Osteoblast (primary cell): ENCODE measurements around the gene CHST11. TPM values are rescaled to one million over a fixed set of nuclear protein-coding genes. Genes with fewer than 3 reads are reported as not detected.
A peak's percentile ranks its signal among the peaks of the same experiment; 100 is the strongest.

Experiments used
- DNase-seq: peaks from one replicate; pipeline ENCODE4 v3.0.0; 2011; ENCODE audit warnings: low spot score, mixed read lengths; ENCODE audit not compliant: insufficient read length; ENCODE audit errors: missing footprints
- H2AFZ ChIP-seq: 2 replicates; pipeline ENCODE4 v1.6.0; 2011; ENCODE audit warnings: mild to moderate bottlenecking, low read length
- H3K27ac ChIP-seq: 2 replicates; pipeline ENCODE4 v1.5.1; 2011; ENCODE audit warnings: mild to moderate bottlenecking, low read depth, low read length, moderate library complexity
- H3K27me3 ChIP-seq: 2 replicates; pipeline ENCODE4 v1.6.0; 2012; ENCODE audit warnings: mild to moderate bottlenecking, control low read depth, inconsistent platforms, low read length, moderate library complexity; ENCODE audit not compliant: insufficient read depth
- H3K36me3 ChIP-seq: 2 replicates; pipeline ENCODE4 v1.5.1; 2011; ENCODE audit warnings: mild to moderate bottlenecking, low read length, control low read depth, moderate library complexity; ENCODE audit not compliant: insufficient read depth
- H3K4me1 ChIP-seq: 2 replicates; pipeline ENCODE4 v1.5.1; 2011; ENCODE audit warnings: mild to moderate bottlenecking, low read length, control low read depth, moderate library complexity; ENCODE audit not compliant: insufficient read depth
- H3K4me2 ChIP-seq: 2 replicates; pipeline ENCODE4 v1.6.0; 2011; ENCODE audit warnings: mild to moderate bottlenecking, low read length; ENCODE audit not compliant: insufficient read depth
- H3K4me3 ChIP-seq: fragments of 200-600 bp; sonication (generic); 3 replicates; pipeline ENCODE4 v1.5.1; 2012; ENCODE audit warnings: mild to moderate bottlenecking, low read length, inconsistent platforms; ENCODE audit not compliant: insufficient read depth
- H3K79me2 ChIP-seq: 2 replicates; pipeline ENCODE4 v1.6.0; 2012; ENCODE audit warnings: mild to moderate bottlenecking, low read length, control low read depth, inconsistent platforms; ENCODE audit not compliant: insufficient read depth
- H3K9me3 ChIP-seq: 2 replicates; pipeline ENCODE4 v1.5.1; 2011; ENCODE audit warnings: low read depth, low read length, control low read depth
- H4K20me1 ChIP-seq: 2 replicates; pipeline ENCODE4 v1.6.0; 2012; ENCODE audit warnings: mild to moderate bottlenecking, low read length, control low read depth; ENCODE audit not compliant: insufficient read depth
- total RNA-seq: library from RNA; depleted of rRNA; stranded (reverse); fragments of >200 nt; gene quantifications from 2 replicates; pipeline ENCODE4 v1.2.3, GENCODE V29; 2012
- TF ChIP-seq, protein P1 (sequence below): IDR thresholded peaks from 2 replicates; pipeline ENCODE4 v1.5.1; 2011; ENCODE audit warnings: mild to moderate bottlenecking, low read depth, low read length, moderate library complexity; ENCODE audit errors: extremely low read depth

Gene CHST11
- total RNA-seq, 1 donor = 24.6 TPM

DNA sequence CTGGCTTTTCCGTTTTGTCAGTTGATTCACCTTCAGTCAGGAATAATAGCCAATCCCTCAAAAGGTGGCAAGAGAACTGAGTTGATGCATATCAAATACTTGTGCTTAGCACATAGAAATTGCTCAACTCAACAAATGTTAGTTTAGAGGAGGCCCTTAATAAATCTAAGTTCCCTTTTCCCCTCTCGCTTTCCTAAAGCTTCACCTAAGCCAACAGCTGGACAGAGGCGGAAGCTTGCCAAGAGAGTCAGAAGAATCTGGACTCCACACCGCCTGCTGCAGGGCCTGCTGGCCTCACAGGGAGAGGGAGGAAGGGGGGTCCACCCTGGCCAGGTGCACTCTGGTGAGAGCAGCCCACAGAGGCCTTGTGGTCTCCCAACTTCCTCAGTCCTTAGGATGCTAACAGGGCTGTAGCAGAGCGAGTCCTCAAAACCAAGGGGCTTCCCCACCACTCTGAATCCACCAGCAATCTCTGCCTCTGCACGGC, 213.1 kb downstream of the CHST11 start:
- DNase-seq = peak; percentile 55
- Histone ChIP-seq H4K20me1 (peaks cover 7% of the 10 kb centered on the region), H2AFZ (no peak overlapping the region), H3K4me3 (no peak overlapping the region), H3K36me3 (no peaks in the 10 kb centered on the region), H3K9me3 (no peaks in the 10 kb centered on the region), H3K4me1 (peaks cover 32% of the 10 kb centered on the region), H3K4me2 (no peak overlapping the region), H3K79me2 (peaks cover 4% of the 10 kb centered on the region), H3K27me3 (no peaks in the 10 kb centered on the region), H3K27ac (no peak overlapping the region)
- TF ChIP-seq, protein P1, sequence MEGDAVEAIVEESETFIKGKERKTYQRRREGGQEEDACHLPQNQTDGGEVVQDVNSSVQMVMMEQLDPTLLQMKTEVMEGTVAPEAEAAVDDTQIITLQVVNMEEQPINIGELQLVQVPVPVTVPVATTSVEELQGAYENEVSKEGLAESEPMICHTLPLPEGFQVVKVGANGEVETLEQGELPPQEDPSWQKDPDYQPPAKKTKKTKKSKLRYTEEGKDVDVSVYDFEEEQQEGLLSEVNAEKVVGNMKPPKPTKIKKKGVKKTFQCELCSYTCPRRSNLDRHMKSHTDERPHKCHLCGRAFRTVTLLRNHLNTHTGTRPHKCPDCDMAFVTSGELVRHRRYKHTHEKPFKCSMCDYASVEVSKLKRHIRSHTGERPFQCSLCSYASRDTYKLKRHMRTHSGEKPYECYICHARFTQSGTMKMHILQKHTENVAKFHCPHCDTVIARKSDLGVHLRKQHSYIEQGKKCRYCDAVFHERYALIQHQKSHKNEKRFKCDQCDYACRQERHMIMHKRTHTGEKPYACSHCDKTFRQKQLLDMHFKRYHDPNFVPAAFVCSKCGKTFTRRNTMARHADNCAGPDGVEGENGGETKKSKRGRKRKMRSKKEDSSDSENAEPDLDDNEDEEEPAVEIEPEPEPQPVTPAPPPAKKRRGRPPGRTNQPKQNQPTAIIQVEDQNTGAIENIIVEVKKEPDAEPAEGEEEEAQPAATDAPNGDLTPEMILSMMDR = no peak

DNA sequence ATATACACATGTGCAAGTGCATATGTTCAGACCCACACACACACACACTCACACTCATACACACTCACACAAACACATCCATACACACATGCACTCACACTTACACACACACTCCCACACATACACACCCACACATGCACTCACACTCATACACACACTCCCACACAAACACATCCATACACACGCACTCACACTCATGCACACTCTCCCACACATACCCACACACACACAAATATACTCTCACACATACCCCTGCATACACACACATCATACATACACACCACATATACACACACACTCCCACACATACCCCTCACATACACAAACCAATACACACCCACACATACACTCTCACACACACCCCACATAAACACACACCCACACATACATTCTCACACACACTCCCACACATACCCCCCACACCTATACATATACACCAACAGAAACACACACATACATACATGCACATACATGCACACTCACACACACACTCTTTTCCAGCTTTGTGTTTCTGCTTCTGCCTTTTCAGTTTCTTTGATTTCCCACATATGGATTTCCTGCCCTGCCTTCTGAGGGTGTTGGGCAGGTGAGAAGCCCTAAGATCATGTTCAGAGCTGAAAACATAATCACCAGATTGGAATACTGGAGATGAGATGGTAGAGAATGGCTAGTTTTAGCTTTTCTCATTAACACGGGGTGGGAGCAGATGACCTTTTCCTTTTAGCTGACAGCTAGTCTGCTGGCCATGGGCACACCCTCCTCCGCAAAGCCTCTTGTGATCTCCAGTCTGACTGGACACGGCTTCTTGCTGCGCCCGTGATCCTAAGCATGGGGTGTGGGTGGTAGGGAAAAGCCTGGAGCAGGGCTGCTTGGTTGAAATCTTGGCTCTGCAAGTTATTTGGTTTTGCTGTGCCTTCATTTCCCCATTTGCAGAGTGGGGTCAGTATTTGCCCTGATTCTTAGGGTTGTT, 214.0 kb downstream of the CHST11 start:
- Histone ChIP-seq H3K27ac (peak overlapping the region; percentile 75), H3K27me3 (no peaks in the 10 kb centered on the region), H3K4me1 (peaks cover 32% of the 10 kb centered on the region), H3K36me3 (no peaks in the 10 kb centered on the region), H4K20me1 (peaks cover 3% of the 10 kb centered on the region), H3K79me2 (peaks cover 4% of the 10 kb centered on the region), H3K4me2 (peak overlapping the region; percentile 72), H3K9me3 (no peaks in the 10 kb centered on the region), H3K4me3 (no peak overlapping the region), H2AFZ (no peak overlapping the region)
- DNase-seq = peak; percentile 74
- TF ChIP-seq, protein P1 = no peak

DNA sequence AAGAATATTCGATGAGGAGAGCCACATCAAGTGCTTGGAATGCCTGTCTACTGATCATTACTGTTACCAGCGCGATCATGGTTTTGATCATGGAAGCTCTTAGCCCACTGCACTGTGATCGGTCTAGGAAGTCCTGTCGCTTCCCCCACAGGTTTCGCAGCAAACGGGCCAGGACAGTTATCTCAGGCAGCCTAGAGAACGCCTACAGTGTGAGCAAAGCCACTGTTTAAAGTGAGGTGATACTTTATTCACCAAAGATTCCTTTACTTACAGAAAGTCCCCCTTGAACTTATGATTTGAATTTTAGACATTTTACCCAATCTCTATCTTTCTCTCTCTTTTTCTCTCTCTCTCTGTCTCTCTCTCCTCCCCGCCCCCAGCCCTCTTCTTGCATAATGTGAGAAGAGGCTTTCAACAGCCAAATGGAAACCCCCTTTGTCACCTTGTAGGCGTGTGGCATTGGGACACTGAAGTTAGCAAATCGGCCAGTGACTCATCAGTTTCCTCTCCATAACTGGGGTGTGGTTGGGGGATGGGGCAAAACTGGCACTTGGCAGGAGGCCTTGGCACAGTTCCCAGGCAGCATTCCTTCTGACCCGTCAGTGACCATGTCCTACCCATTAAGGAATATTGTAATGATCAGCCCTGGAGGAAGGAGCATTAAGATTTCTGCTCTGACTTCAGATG, 214.8 kb downstream of the CHST11 start:
- no peaks in the 10 kb centered on the region for H3K9me3 ChIP-seq
- H4K20me1 ChIP-seq = peaks cover 3% of the 10 kb centered on the region
- H3K36me3 ChIP-seq = no peaks in the 10 kb centered on the region
- peak overlapping the region; percentile 75 for H3K27ac ChIP-seq
- no peaks in the 10 kb centered on the region for H3K27me3 ChIP-seq
- TF ChIP-seq, protein P1 = no peak
- H3K79me2 ChIP-seq = peaks cover 4% of the 10 kb centered on the region
- peak overlapping the region; percentile 29 for H3K4me3 ChIP-seq
- peaks cover 32% of the 10 kb centered on the region for H3K4me1 ChIP-seq
- no peak overlapping the region for H2AFZ ChIP-seq
- peak overlapping the region; percentile 72 for H3K4me2 ChIP-seq
- peak; percentile 92 for DNase-seq

- H3K4me1 ChIP-seq = peaks cover 32% of the 10 kb centered on the region
- peak overlapping the region; percentile 29 for H3K4me3 ChIP-seq
- no peaks in the 10 kb centered on the region for H3K27me3 ChIP-seq
- no peaks in the 10 kb centered on the region for H3K9me3 ChIP-seq
- peak overlapping the region; percentile 72 for H3K4me2 ChIP-seq
- peaks cover 3% of the 10 kb centered on the region for H4K20me1 ChIP-seq
- TF ChIP-seq, protein P1 = no peak
- H3K27ac ChIP-seq = peak overlapping the region; percentile 75
- no peaks in the 10 kb centered on the region for H3K36me3 ChIP-seq
- no peak overlapping the region for H2AFZ ChIP-seq
- no peak for DNase-seq
- H3K79me2 ChIP-seq = peaks cover 8% of the 10 kb centered on the region
Observed at GRCh38 chr12:104672096-104672445, 215.3 kb downstream of the CHST11 start.
